Measurements from ENCODE around the gene NCK2.
A peak's percentile ranks its signal among the peaks of the same experiment; 100 is the strongest.

NCK2 gene

GRCh38 chr2:105786231-105787230, 41.8 kb downstream of the NCK2 start:
- POLR2A ChIA-PET: no interaction called here
- TF ChIP-seq CTCF (IDR thresholded peaks at IDR 0.05; ENCODE audit: insufficient read depth, low read length, missing control alignments): no peak
- H3K4me3 ChIP-seq (ENCODE audit: low read depth, low read length): no peak overlapping the region
- DNase-seq (ENCODE audit: low read depth, low spot score): no peak
- CTCF ChIA-PET: no interaction called here

GRCh38 chr2:105787376-105788318, 42.9 kb downstream of the NCK2 start:
- no peak for TF ChIP-seq CTCF (IDR thresholded peaks at IDR 0.05; ENCODE audit: insufficient read depth, low read length, missing control alignments)
- CTCF ChIA-PET: no interaction called here

GRCh38 chr2:105788670-105789290, 44.1 kb downstream of the NCK2 start:
- ChIA-PET CTCF (interaction anchor here (1.5 to 1.6 kb wide), 2 partner anchors 10 to 12 kb away, joined by 3 to 7 read pairs; no protein-coding TSS in a partner anchor), POLR2A (no interaction called here)
- H3K4me3 ChIP-seq (ENCODE audit: low read depth, low read length): no peak overlapping the region
- TF ChIP-seq CTCF (IDR thresholded peaks at IDR 0.05; ENCODE audit: insufficient read depth, low read length, missing control alignments): no peak
- no peak for DNase-seq (ENCODE audit: low read depth, low spot score)

More at GRCh38 chr2:105787376-105788318, 42.9 kb downstream of the NCK2 start:
- H3K4me3 ChIP-seq (ENCODE audit: low read depth, low read length): no peak overlapping the region
- POLR2A ChIA-PET: no interaction called here
- DNase-seq (ENCODE audit: low read depth, low spot score): no peak

GRCh38 chr2:105789745-105790460, 45.2 kb downstream of the NCK2 start:
- peak; percentile 52 for DNase-seq (ENCODE audit: low read depth, low spot score)
- ChIA-PET POLR2A (no interaction called here), CTCF (interaction anchor here (0.6 to 1.6 kb wide), 3 partner anchors 9 to 176 kb away, joined by 3 to 7 read pairs (median 4); no protein-coding TSS in a partner anchor)
- no peak overlapping the region for H3K4me3 ChIP-seq (ENCODE audit: low read depth, low read length)
- TF ChIP-seq CTCF (IDR thresholded peaks at IDR 0.05; ENCODE audit: insufficient read depth, low read length, missing control alignments): peak; percentile 32

- CTCF ChIA-PET: interaction anchor here (0.6 to 1.6 kb wide), 2 partner anchors 8 to 175 kb away, joined by 4 to 7 read pairs; no protein-coding TSS in a partner anchor
- no peak overlapping the region for H3K4me3 ChIP-seq (ENCODE audit: low read depth, low read length)
Measured at GRCh38 chr2:105790461-105791149, 45.9 kb downstream of the NCK2 start.

More at GRCh38 chr2:105790461-105791149, 45.9 kb downstream of the NCK2 start:
- POLR2A ChIA-PET: no interaction called here
- DNase-seq (ENCODE audit: low read depth, low spot score): no peak
- no peak for TF ChIP-seq CTCF (IDR thresholded peaks at IDR 0.05; ENCODE audit: insufficient read depth, low read length, missing control alignments)

Measured in AG04449 (cell line).